Skeletal muscle satellite cell (primary cell): ENCODE measurements around the gene CRIP1.

Source experiments
- H3K27me3 ChIP-seq: 2 replicates; pipeline ENCODE4 v1.7.0; 2013; ENCODE audit warnings: low read length; ENCODE audit not compliant: control insufficient read depth, insufficient read depth
- H3K36me3 ChIP-seq: 2 replicates; pipeline ENCODE4 v1.7.0; 2013; ENCODE audit warnings: mild to moderate bottlenecking, control low read depth, low read length; ENCODE audit not compliant: insufficient read depth
- H3K4me1 ChIP-seq: 2 replicates; pipeline ENCODE4 v1.7.0; 2013; ENCODE audit warnings: low read length; ENCODE audit not compliant: control insufficient read depth, insufficient read depth
- H3K4me2 ChIP-seq: 2 replicates; pipeline ENCODE4 v1.7.0; 2013; ENCODE audit warnings: mild to moderate bottlenecking, low read length
- H3K4me3 ChIP-seq: 2 replicates; pipeline ENCODE4 v1.7.0; 2013; ENCODE audit warnings: low read length
- H3K9ac ChIP-seq: 2 replicates; pipeline ENCODE4 v1.7.0; 2013; ENCODE audit warnings: mild to moderate bottlenecking, low read depth, low read length, moderate library complexity
- H3K9me3 ChIP-seq: replicated peaks from 2 replicates; pipeline ENCODE4 v1.7.0; 2013; ENCODE audit warnings: mild to moderate bottlenecking, control low read depth, low read length

Gene CRIP1

DNA sequence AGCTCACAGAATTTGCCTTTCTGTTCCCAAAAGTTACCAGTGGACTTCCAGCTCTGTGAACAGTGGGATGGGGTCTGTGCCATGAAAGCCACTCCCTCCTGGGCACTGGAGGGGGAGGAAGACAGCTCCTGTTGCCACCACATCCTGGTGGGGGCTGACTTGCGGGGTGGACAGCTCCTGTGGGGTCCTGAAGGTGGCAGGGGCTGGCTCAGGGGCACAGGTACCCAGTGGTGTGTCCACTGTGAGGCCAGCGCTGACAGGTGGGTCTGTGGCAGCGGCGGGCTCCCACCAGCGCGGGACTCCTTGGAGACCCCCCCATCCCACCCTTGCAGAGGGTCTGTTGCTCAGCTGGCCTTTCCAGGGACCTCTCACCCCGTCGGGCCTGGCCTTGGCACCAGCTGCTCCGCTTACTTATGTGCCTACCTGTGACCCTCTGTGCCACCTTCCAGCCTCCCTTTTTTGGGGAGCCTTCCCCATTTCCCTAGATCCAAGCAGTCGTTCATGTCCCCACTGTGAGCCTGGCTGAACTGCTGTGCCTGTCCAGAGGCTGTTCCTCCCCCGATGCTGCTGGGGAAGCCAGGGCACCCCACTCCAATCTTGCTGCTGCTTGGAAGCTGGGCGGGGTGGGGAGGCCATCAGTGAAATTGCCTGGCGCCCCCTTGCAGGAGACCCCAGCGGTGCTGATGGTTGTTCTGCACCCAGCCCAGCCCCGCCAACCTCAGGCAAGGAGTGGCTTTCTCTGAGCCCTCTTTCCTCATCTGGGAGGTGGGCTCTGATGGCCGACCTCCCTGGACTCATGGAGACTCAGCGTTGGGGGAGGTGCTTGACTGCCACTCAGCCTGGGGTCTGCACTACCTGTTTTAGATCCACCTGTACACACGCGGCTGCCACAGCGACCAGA, 6.5 kb downstream of the CRIP1 start:
- no peaks in the 10 kb centered on the region for H3K36me3 ChIP-seq
- H3K4me3 ChIP-seq = no peak overlapping the region
- H3K9me3 ChIP-seq = no peaks in the 10 kb centered on the region
- no peak overlapping the region for H3K4me2 ChIP-seq
- H3K27me3 ChIP-seq = no peaks in the 10 kb centered on the region
- H3K9ac ChIP-seq = no peak overlapping the region
- peaks cover 12% of the 10 kb centered on the region for H3K4me1 ChIP-seq

DNA sequence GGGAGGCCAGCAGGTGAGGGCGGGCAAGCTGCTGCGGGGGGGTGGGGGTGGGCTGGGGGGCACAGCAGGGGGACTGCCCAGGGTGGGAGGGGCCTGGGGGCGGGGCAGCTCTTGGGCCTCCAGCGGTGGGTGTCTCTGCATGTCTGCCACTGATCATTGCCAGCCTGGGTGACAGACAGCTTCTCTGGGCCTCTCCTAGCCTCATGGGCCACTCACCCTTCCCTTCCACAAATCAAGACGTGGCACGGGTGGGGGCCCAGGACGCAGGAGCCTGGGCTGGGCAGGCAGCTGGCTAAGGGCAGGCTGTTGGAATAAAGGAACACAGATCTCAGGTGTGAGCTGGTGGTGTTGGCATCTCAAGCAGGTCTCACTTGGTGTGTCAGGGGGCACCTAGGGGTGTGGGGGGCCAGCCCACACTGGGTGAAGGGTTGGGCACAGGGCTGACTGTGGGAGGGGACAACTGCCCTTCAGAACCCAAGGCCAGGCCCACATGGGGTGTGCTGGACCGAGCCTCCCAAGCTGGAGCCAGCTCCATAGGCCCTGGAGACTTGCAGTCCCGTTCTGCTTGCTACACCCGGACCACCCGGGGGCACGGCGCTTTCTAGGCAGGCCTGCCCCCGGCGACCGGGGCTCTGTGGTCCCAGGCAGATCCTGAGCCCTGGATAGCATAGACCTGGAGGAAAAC, 7.4 kb downstream of the CRIP1 start:
- H3K36me3 ChIP-seq = no peaks in the 10 kb centered on the region
- no peaks in the 10 kb centered on the region for H3K27me3 ChIP-seq
- H3K9ac ChIP-seq = no peak overlapping the region
- H3K4me1 ChIP-seq = peaks cover 12% of the 10 kb centered on the region
- no peak overlapping the region for H3K4me2 ChIP-seq
- no peaks in the 10 kb centered on the region for H3K9me3 ChIP-seq
- no peak overlapping the region for H3K4me3 ChIP-seq

DNA sequence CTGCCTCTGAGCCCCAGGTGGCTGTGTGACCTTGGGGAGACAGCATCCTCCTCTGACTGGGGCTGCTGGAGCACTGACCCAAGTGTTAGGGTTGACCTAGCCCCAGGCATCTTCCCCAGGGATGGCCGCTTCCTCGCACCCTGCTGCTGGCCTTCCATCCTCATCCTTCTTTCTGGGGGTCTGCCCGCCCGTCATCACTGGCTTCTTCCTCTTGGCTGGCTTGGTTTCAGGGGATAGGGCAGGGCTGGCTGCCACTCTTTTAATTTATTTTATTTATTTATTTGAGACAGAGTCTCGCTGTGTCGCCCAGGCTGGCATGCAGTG, 7.9 kb downstream of the CRIP1 start:
- Histone ChIP-seq H3K4me2 (no peak overlapping the region), H3K36me3 (no peaks in the 10 kb centered on the region), H3K9me3 (no peaks in the 10 kb centered on the region), H3K27me3 (no peaks in the 10 kb centered on the region), H3K4me1 (peaks cover 7% of the 10 kb centered on the region), H3K9ac (no peak overlapping the region), H3K4me3 (no peak overlapping the region)

DNA sequence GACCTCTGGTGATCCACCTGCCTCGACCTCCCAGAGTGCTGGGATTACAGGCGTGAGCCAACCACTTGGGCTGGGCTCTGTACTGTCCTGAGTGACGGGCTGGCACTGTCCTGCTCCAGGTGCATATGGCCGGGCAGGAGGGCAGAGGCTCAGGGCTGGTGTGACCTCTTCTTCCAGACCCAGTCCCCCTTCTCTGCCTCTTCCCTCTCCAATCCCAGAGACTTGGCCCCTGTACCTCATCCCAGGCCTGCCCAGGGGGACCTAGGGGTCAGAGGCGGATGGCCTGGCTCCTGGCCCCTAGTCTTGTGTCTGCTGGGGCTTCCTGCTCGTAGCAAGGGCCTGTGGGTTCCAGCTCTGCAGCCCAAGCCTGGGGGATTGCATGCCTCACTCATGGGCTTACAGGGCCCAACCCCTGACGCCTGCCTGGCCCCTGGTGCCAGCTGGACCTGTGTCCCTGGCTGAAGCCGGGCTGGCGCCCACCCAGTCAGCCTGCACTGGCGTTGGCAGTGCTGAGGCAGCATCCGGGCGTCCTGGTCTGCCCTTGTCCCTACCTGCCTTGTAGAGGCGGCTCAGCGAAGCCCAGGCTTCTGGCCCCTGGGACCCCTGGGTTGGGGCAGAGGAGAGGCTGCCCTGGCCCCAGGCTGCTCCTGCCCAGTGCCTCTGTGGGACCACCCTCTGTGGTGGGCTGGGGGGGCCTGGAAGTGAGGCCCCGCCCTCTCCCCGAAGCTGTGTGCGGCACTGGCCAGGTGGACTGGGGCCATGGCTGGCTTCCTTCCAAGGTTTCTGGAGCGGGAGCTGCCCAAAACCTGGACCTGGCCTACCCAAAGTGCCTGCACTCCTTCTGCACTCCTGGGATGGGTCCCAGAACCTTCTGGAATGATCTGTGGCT, 8.7 kb downstream of the CRIP1 start:
- H3K4me1 ChIP-seq = peaks cover 7% of the 10 kb centered on the region
- no peak overlapping the region for H3K4me3 ChIP-seq
- H3K36me3 ChIP-seq = no peaks in the 10 kb centered on the region
- H3K4me2 ChIP-seq = no peak overlapping the region
- no peaks in the 10 kb centered on the region for H3K9me3 ChIP-seq
- no peak overlapping the region for H3K9ac ChIP-seq
- H3K27me3 ChIP-seq = no peaks in the 10 kb centered on the region

DNA sequence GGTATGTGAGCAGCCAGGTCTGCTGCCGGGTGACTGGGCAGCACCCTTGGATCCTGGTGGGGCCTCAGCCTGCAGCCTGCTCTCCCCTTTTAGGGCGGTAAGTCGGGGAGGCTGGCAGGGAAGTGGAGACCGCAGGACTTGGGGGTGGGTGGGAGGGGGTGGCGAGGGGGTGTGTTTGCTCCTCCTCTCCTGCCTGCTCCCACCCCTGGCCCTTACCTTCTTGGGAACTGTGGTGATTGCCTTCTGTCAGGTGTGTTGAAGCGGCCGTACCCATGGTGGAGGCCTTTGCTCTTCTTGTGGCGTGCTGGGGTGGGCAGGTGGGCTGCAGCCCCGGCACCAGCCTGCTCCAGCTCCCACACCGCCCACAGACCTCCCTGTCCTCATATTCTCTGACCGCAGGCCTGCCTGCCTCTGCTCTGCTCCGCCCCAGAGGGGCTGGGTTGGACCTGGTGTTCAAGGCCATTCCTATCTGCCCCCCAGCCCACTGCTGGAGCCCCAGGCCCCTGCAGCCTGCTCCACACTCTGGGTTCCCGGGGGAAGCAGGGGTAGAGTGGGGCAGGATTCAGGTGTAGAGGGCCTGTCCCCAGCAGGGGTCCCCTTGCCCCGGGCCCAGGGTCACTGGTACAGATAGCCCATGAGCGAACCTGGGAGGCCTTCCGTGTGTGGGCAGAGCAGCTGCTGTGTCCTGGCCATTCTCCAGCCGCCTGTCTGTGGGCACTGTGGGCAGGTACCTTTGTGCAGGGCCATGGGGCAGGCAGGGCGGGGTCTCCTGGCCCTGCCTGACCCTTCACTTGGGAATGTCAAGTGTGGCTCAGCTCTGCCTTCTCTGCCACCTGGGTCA, 9.5 kb downstream of the CRIP1 start:
- Histone ChIP-seq H3K36me3 (no peaks in the 10 kb centered on the region), H3K27me3 (no peaks in the 10 kb centered on the region), H3K9ac (no peak overlapping the region), H3K4me1 (peaks cover 7% of the 10 kb centered on the region), H3K9me3 (no peaks in the 10 kb centered on the region), H3K4me3 (no peak overlapping the region), H3K4me2 (no peak overlapping the region)

DNA sequence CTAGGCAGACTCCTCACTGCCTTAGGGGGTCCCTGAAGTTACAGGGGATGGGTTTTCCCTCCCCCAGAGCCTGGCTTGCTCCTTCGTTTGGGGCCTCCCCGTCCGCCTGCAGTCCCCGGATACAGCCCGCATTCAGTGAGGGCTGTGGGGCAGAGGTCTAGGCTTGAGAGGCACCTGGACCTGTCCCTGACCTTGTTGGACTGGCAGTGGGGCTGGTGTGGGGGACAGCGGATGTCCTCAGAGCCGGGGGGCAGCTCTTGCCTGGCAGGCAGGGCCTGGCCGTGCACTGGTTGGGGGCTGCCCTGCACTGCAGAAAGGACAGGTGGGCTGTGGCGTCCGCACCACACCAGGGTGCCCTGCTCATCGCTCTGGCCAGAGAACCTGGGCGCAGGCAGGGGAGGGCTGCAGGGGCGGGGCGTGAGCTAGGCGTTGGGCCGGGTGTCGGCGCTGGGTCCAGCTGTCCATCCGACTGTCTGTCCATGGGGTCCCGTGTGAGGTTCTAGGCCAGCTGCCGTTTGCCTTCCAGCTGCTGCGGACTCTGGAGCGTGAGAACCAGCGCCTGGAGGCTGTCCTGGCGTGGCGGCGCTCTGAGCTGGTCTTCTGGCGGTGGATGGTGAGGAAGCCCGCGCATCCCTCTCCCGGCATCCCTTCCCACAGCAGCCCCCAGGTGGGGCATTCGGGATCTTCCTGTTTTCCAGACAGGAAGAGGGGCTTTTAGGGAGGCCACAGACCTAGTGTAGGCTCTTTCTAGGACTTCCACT, 10.3 kb downstream of the CRIP1 start:
- H3K4me3 ChIP-seq = no peak overlapping the region
- H3K9ac ChIP-seq = no peak overlapping the region
- no peak overlapping the region for H3K4me2 ChIP-seq
- H3K4me1 ChIP-seq = peaks cover 3% of the 10 kb centered on the region
- no peaks in the 10 kb centered on the region for H3K36me3 ChIP-seq
- H3K9me3 ChIP-seq = no peaks in the 10 kb centered on the region
- no peaks in the 10 kb centered on the region for H3K27me3 ChIP-seq

DNA sequence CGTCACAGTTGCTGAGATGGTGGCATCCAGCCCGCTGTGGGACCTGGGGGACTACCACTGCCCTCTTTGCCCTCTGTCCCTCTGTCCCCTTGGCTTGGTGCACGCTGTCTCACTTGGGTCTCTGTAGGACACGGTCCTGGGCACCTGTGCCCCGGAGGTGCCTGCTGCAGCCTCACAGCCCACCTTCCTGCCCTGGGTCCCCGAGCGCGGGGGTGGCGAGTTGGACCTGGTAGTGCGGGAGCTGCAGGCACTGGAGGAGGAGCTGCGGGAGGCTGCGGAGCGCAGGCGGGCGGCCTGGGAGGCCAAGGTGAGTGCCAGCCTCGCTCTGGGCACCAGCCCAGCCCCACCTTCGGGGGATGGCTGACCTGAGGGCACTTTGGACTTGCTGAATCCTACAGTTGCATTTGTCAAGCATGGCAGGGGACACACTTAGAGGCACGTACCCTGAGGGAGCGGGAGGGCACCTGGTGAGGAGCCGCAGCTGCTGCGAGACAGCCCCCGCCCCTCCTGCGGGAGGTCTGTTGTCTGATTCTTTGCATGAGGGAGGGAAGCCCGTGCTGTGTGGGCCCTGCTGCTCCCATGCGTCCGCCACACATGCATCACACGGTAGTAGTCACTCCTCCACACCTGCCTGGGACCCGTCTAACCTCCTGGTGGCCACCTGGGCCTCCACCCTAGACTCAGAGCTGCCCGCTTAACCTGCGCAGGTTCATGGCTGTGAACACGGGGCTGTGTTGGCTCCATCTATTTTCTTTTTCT, 11.2 kb downstream of the CRIP1 start:
- no peak overlapping the region for H3K4me3 ChIP-seq
- no peaks in the 10 kb centered on the region for H3K4me1 ChIP-seq
- no peaks in the 10 kb centered on the region for H3K9me3 ChIP-seq
- H3K9ac ChIP-seq = no peak overlapping the region
- H3K27me3 ChIP-seq = no peaks in the 10 kb centered on the region
- no peak overlapping the region for H3K4me2 ChIP-seq
- no peaks in the 10 kb centered on the region for H3K36me3 ChIP-seq

DNA sequence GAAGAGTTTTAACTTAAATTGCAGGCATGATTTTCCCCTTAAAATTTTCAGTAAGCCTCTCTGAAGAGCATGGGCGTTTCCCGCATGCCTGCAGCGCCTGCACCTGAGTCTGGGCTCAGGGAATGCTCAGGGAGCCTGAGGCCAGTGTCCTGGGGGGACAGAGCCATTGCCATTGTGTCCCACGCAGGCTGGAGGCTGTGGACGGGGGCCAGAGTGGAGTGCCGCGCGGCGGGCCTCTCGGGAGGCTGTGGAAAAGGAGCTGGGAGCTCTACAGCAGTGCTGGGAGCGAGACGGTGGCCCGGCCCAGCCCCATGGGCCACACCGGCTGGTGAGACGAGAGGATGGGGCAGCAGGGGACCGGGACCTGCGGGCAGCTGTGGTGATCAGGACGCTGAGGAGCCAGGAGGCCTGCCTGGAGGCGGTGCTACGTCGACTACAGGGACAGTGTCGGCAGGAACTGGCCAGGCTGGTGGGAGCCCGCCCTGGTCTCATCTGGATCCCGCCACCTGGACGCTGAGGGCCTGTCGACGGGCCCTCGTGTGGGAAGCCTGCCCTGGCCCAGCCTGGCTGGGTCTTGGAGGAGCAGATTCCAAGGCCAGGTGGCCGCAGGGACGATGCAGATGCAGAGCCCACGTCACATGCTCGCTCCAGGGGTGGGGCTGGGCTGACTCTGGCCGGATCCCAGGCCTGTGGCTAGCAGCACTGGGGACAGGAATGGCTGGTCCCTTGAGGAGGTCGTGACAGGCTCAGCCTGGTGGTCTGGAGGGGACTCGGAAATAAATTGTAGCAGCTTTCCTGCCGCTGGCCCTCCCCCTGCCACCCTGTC, 12.0 kb downstream of the CRIP1 start:
- Histone ChIP-seq H3K4me2 (no peak overlapping the region), H3K4me3 (no peak overlapping the region), H3K27me3 (no peaks in the 10 kb centered on the region), H3K4me1 (no peaks in the 10 kb centered on the region), H3K36me3 (no peaks in the 10 kb centered on the region), H3K9ac (no peak overlapping the region), H3K9me3 (no peaks in the 10 kb centered on the region)

DNA sequence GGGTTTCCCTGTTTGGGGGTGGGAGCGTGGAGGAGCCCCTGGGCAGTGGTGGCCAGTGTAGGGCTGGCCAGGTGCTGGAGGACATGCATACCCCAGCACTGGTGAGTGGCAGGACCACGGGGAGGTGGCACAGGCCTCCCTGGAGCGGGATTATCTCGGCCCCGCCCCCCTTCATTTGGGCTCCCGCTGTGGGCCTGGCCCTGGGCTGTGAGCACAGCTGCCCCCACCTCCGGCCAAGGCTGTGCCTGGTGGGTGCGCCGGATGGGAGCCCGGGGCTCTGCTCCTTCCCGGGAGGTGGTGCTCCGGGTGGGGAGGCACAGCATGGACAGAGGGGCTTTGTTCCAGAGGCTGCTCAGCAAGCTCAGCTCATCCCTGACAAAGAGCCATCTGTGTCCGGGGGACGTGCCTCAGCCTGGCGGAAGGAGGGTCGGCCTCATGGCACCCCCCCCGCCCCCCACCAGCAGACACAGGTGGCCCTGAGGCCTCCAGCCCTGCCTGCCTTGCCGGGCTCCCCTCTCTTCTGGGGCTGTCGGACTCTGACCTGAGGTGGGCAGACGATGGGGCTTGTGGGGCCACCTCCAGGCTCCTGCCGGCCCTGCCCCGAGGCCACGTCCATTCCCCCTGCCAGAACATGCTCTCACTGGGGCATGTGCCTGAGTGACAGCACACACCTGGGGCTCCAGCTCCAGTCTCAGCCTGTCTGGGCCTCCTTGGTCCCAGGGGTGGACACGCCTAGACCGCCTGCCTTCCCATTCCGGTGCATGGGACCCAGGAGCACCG, 12.8 kb downstream of the CRIP1 start:
- H3K4me1 ChIP-seq = no peaks in the 10 kb centered on the region
- no peaks in the 10 kb centered on the region for H3K36me3 ChIP-seq
- H3K4me2 ChIP-seq = no peak overlapping the region
- H3K9me3 ChIP-seq = no peaks in the 10 kb centered on the region
- H3K27me3 ChIP-seq = no peaks in the 10 kb centered on the region
- H3K4me3 ChIP-seq = no peak overlapping the region
- no peak overlapping the region for H3K9ac ChIP-seq
